Osteoblast (primary cell): ENCODE measurements around the gene PIP5K1B. TPM values are rescaled to one million over a fixed set of nuclear protein-coding genes. Genes with fewer than 3 reads are reported as not detected.
"Not testable (repeated sequence)": the region's sequence is repeated elsewhere in the genome, so short reads cannot be mapped to it uniquely, and the experiment has no call there.

Source experiments
- DNase-seq: peaks from one replicate; pipeline ENCODE4 v3.0.0; 2011; ENCODE audit warnings: low spot score, mixed read lengths; ENCODE audit not compliant: insufficient read length; ENCODE audit errors: missing footprints
- H2AFZ ChIP-seq: 2 replicates; pipeline ENCODE4 v1.6.0; 2011; ENCODE audit warnings: mild to moderate bottlenecking, low read length
- H3K27ac ChIP-seq: 2 replicates; pipeline ENCODE4 v1.5.1; 2011; ENCODE audit warnings: mild to moderate bottlenecking, low read depth, low read length, moderate library complexity
- H3K27me3 ChIP-seq: 2 replicates; pipeline ENCODE4 v1.6.0; 2012; ENCODE audit warnings: mild to moderate bottlenecking, control low read depth, inconsistent platforms, low read length, moderate library complexity; ENCODE audit not compliant: insufficient read depth
- H3K36me3 ChIP-seq: 2 replicates; pipeline ENCODE4 v1.5.1; 2011; ENCODE audit warnings: mild to moderate bottlenecking, low read length, control low read depth, moderate library complexity; ENCODE audit not compliant: insufficient read depth
- H3K4me1 ChIP-seq: 2 replicates; pipeline ENCODE4 v1.5.1; 2011; ENCODE audit warnings: mild to moderate bottlenecking, low read length, control low read depth, moderate library complexity; ENCODE audit not compliant: insufficient read depth
- H3K4me2 ChIP-seq: 2 replicates; pipeline ENCODE4 v1.6.0; 2011; ENCODE audit warnings: mild to moderate bottlenecking, low read length; ENCODE audit not compliant: insufficient read depth
- H3K4me3 ChIP-seq: fragments of 200-600 bp; sonication (generic); 3 replicates; pipeline ENCODE4 v1.5.1; 2012; ENCODE audit warnings: mild to moderate bottlenecking, low read length, inconsistent platforms; ENCODE audit not compliant: insufficient read depth
- H3K79me2 ChIP-seq: 2 replicates; pipeline ENCODE4 v1.6.0; 2012; ENCODE audit warnings: mild to moderate bottlenecking, low read length, control low read depth, inconsistent platforms; ENCODE audit not compliant: insufficient read depth
- H3K9me3 ChIP-seq: 2 replicates; pipeline ENCODE4 v1.5.1; 2011; ENCODE audit warnings: low read depth, low read length, control low read depth
- H4K20me1 ChIP-seq: 2 replicates; pipeline ENCODE4 v1.6.0; 2012; ENCODE audit warnings: mild to moderate bottlenecking, low read length, control low read depth; ENCODE audit not compliant: insufficient read depth
- total RNA-seq: library from RNA; depleted of rRNA; stranded (reverse); fragments of >200 nt; gene quantifications from 2 replicates; pipeline ENCODE4 v1.2.3, GENCODE V29; 2012
- TF ChIP-seq, protein P1 (sequence below): IDR thresholded peaks from 2 replicates; pipeline ENCODE4 v1.5.1; 2011; ENCODE audit warnings: mild to moderate bottlenecking, low read depth, low read length, moderate library complexity; ENCODE audit errors: extremely low read depth

The PIP5K1B gene
- total RNA-seq, 1 donor: not detected

DNA sequence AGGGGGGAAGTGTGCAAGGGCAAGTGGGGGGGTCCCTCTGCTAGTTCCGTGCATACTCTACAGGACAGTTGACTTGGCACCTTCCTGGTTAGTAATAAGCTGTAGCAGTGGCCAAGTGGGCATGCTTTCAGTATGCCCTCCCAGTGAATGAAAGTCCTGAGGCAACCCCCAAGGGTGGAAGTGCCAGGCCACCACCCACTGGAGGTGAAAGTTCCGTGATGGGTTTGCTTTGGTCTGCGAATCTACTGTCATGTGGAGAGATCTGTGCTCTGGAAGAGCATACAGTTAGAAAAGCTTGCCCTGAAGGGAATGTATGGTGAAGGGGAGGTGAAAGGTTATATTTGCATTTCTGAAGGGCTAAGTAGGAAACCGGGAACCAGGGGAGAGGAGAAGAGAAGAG is 340.8 kb downstream of the PIP5K1B start:
- peaks cover 16% of the 10 kb centered on the region for H3K79me2 ChIP-seq

DNA sequence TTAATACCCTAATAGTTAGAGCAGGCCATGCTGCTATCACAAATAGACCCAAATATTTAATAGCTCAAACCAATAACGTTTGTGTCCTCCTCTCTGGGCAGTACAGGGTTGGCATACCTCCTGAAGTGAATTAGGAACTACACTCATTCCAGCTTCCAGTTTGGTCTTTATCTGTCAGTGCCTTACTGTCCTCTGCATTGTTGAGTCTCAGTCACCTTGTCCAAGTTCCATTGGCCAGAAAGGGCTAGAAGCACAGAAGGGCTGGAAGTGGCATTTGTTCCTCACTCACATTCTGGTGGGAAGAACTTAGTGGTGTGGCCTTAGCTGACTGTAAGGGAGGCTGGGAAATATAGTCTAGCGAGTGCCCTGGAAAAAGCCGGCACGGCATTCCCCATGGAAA is 341.7 kb downstream of the PIP5K1B start:
- TF ChIP-seq, protein P1, sequence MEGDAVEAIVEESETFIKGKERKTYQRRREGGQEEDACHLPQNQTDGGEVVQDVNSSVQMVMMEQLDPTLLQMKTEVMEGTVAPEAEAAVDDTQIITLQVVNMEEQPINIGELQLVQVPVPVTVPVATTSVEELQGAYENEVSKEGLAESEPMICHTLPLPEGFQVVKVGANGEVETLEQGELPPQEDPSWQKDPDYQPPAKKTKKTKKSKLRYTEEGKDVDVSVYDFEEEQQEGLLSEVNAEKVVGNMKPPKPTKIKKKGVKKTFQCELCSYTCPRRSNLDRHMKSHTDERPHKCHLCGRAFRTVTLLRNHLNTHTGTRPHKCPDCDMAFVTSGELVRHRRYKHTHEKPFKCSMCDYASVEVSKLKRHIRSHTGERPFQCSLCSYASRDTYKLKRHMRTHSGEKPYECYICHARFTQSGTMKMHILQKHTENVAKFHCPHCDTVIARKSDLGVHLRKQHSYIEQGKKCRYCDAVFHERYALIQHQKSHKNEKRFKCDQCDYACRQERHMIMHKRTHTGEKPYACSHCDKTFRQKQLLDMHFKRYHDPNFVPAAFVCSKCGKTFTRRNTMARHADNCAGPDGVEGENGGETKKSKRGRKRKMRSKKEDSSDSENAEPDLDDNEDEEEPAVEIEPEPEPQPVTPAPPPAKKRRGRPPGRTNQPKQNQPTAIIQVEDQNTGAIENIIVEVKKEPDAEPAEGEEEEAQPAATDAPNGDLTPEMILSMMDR: no peak
- no peak for DNase-seq
- H3K4me2 ChIP-seq: no peak overlapping the region
- no peak overlapping the region for H3K4me3 ChIP-seq
- H3K27me3 ChIP-seq: no peaks in the 10 kb centered on the region
- H3K4me1 ChIP-seq: peaks cover 10% of the 10 kb centered on the region
- H3K36me3 ChIP-seq: peaks cover 13% of the 10 kb centered on the region
- no peaks in the 10 kb centered on the region for H3K9me3 ChIP-seq
- H4K20me1 ChIP-seq: no peaks in the 10 kb centered on the region
- H2AFZ ChIP-seq: no peak overlapping the region
- peaks cover 7% of the 10 kb centered on the region for H3K79me2 ChIP-seq
- no peak overlapping the region for H3K27ac ChIP-seq

More for the DNA sequence above, 340.8 kb downstream of the PIP5K1B start:
- H3K4me1 ChIP-seq: peaks cover 10% of the 10 kb centered on the region
- no peak overlapping the region for H2AFZ ChIP-seq
- no peaks in the 10 kb centered on the region for H4K20me1 ChIP-seq
- H3K27me3 ChIP-seq: no peaks in the 10 kb centered on the region
- no peak overlapping the region for H3K4me2 ChIP-seq
- peaks cover 13% of the 10 kb centered on the region for H3K36me3 ChIP-seq
- TF ChIP-seq, protein P1: no peak
- DNase-seq: no peak
- no peaks in the 10 kb centered on the region for H3K9me3 ChIP-seq
- H3K27ac ChIP-seq: no peak overlapping the region
- no peak overlapping the region for H3K4me3 ChIP-seq

DNA sequence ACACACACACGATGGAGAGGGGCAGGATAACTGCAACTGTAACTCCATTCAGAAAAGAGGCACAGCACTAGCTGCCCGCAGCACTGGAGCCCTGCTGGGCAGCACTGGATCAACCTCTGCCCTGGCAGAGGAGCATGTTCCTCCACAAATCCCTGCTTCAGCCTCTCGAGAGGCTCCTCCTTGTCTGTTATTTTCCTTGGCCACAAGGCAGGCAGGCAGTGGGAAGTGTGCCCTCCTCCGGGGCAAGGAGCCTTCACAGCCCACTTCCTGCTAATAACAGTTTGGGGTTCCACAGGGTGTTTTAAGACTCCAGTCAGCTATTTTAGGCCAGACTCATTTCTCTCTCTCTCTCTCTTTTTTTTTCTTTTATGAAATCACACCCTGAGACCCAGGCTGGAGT is 342.3 kb downstream of the PIP5K1B start:
- Histone ChIP-seq H3K4me1 (peaks cover 10% of the 10 kb centered on the region), H3K4me3 (no peak overlapping the region), H2AFZ (peak overlapping the region; percentile 10), H3K27ac (no peak overlapping the region), H4K20me1 (no peaks in the 10 kb centered on the region), H3K27me3 (no peaks in the 10 kb centered on the region), H3K4me2 (peak overlapping the region; percentile 49), H3K36me3 (peaks cover 13% of the 10 kb centered on the region), H3K9me3 (no peaks in the 10 kb centered on the region), H3K79me2 (peaks cover 6% of the 10 kb centered on the region)
- DNase-seq: peak; percentile 92
- TF ChIP-seq, protein P1: peak; percentile 9

DNA sequence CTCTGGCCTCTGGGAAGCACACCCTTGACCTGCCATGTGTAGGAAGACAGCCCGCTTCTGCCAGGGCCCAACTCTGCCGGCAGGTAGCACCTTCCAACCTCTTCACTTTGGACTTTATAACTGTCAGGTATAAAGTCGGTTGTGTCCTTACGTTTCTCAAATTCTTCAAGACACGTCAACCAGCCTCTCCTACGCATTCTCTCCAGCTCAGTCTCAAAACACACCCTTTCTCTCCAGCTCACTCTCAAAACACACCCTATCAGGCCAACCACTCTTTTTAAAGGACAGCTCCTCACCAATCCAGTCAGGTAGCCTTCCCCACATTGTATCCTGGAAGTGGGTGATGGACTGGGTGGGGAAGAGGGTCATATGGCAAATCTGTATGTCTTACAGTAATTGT is 344.1 kb downstream of the PIP5K1B start:
- peaks cover 10% of the 10 kb centered on the region for H3K4me1 ChIP-seq
- H3K27me3 ChIP-seq: no peaks in the 10 kb centered on the region
- H3K4me3 ChIP-seq: no peak overlapping the region
- H3K27ac ChIP-seq: no peak overlapping the region
- peaks cover 4% of the 10 kb centered on the region for H3K79me2 ChIP-seq
- no peaks in the 10 kb centered on the region for H4K20me1 ChIP-seq
- H3K4me2 ChIP-seq: no peak overlapping the region
- TF ChIP-seq, protein P1: no peak
- H3K36me3 ChIP-seq: peaks cover 13% of the 10 kb centered on the region
- no peaks in the 10 kb centered on the region for H3K9me3 ChIP-seq
- no peak overlapping the region for H2AFZ ChIP-seq
- DNase-seq: no peak

DNA sequence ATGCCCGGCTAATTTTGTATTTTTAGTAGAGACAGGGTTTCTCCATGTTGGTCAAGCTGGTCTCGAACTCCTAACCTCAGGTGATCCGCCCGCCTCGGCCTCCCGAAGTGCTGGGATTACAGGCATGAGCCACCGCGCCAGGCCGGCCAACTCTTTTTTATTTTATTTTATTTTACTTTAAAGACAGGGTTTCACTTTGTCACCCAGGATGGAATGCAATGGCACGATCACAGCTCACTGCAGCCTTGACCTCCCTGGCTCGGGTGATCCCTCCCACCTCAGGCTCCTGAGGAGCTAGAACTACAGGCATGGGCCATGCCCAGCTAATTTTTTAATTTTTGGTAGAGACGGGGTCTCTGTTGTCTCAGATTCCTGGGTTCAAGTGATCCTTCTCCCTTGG is 345.9 kb downstream of the PIP5K1B start:
- H3K27me3 ChIP-seq, H3K27ac ChIP-seq, H4K20me1 ChIP-seq, H3K9me3 ChIP-seq, H3K4me2 ChIP-seq, H2AFZ ChIP-seq, H3K79me2 ChIP-seq, DNase-seq, H3K4me3 ChIP-seq, H3K4me1 ChIP-seq: not testable (repeated sequence)
- peaks cover 13% of the 10 kb centered on the region for H3K36me3 ChIP-seq
